ENCODE results near the gene TEDC1. TPM values are rescaled to one million over a fixed set of nuclear protein-coding genes. Genes with fewer than 3 reads are reported as not detected.
A peak's percentile ranks its signal among the peaks of the same experiment; 100 is the strongest.

The TEDC1 gene
- total RNA-seq, 1 experiment from 2014 or later: 17.6 TPM

DNA sequence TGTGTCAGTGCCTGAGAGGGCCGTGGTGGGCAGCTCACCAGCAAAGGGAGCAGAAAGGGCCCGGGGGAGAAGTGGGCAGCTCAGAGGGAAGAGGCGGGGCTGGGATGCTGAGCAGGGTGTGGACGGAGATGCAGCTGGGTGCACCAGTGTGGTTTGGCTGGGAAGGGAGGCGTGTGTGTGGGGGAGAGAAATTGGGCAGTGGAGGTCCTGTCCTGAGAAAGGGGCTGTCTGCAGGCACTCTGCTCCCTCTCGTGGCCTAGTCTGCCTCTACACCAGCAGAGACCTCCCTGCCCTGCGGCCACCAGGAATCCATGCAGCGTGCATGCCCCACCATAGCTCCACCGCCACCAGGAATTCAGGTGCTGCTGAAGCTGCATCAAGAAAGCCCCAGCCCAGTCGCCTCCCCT, 41.7 kb downstream of the TEDC1 start:
- TF ChIP-seq, protein P1, sequence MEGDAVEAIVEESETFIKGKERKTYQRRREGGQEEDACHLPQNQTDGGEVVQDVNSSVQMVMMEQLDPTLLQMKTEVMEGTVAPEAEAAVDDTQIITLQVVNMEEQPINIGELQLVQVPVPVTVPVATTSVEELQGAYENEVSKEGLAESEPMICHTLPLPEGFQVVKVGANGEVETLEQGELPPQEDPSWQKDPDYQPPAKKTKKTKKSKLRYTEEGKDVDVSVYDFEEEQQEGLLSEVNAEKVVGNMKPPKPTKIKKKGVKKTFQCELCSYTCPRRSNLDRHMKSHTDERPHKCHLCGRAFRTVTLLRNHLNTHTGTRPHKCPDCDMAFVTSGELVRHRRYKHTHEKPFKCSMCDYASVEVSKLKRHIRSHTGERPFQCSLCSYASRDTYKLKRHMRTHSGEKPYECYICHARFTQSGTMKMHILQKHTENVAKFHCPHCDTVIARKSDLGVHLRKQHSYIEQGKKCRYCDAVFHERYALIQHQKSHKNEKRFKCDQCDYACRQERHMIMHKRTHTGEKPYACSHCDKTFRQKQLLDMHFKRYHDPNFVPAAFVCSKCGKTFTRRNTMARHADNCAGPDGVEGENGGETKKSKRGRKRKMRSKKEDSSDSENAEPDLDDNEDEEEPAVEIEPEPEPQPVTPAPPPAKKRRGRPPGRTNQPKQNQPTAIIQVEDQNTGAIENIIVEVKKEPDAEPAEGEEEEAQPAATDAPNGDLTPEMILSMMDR (IDR thresholded peaks at IDR 0.05; ENCODE audit: unreplicated experiment): no peak
- H3K27ac Mint-ChIP-seq (ENCODE audit: low read depth, unreplicated experiment): no peak overlapping the region
- H3K9me3 Mint-ChIP-seq (ENCODE audit: unreplicated experiment): no peaks in the 10 kb centered on the region
- ChIA-PET POLR2A (no interaction called here), CTCF (interaction anchor here (0.6 to 0.7 kb wide), 6 partner anchors 52 to 653 kb away, joined by 3 to 4 read pairs (median 3); partner anchors contain the start of gene TEX22)
- no peak overlapping the region for H3K4me3 Mint-ChIP-seq (ENCODE audit: unreplicated experiment)
- intact Hi-C loops (cut with micrococcal nuclease): no loop called here
- no TSS peak for BruUV-seq (replicated peaks)
- peak; percentile 12 for DNase-seq (ENCODE audit: unreplicated experiment)
- H3K36me3 Mint-ChIP-seq (ENCODE audit: insufficient read depth, unreplicated experiment): no peaks in the 10 kb centered on the region
- H3K4me1 Mint-ChIP-seq (ENCODE audit: insufficient read depth, unreplicated experiment): no peaks in the 10 kb centered on the region
- H3K27me3 Mint-ChIP-seq (ENCODE audit: insufficient read depth, unreplicated experiment): peaks cover 39% of the 10 kb centered on the region

DNA sequence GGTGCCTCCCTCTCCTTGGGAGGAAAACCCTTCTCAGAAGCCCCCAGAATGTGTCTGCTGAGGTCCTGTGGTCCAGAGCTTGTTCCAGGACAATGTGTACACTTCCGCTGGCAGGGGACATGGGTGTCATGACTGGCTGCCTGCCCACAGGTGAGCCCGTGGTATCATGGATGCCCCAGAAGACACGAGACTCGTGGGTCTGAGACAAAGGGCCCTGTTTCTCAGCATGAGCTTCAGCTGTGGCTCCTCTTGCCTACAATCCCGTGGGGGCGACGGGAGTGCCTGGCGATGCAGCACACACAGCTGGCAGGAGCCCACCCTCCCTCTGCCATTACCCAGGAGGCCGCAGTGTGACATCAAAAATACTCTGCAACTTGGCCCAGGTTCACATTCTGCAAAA, 42.3 kb downstream of the TEDC1 start:
- no peak for DNase-seq (ENCODE audit: unreplicated experiment)
- TF ChIP-seq, protein P1 (IDR thresholded peaks at IDR 0.05; ENCODE audit: unreplicated experiment): no peak

DNA sequence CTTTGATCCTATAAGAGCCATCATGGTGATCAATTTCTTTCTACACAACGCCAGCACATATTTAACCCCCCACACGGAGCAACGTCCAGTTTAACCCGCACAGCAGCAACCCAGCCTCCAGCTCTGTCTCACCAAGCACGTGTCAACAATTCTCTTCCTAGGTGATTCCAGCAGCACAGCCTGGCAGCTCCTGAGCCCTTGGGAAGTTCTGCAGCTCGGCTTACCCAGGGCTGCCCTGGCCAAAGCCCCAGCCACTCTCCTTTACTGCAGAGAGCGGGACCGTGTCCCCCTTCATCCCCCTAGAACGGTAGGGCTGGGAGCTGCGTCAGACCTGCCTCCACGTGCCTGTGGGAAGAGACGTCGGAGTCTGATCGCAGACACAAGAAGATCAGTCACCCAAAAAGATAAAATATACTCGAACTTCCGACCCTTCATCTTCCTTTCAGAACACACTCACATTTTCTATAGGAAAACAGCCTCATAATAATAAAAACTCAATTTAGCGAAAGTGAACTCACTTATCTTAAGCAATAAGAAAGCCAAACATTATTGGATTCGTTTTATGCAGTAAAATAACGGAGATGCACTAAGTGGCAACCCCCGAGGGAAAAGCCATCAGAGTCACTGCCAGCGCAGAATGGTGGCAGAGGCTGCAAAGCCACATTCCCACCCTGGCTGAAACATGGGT, 42.9 kb downstream of the TEDC1 start:
- Mint-ChIP-seq H3K27ac (ENCODE audit: low read depth, unreplicated experiment) (no peak overlapping the region), H3K4me1 (ENCODE audit: insufficient read depth, unreplicated experiment) (no peaks in the 10 kb centered on the region), H3K27me3 (ENCODE audit: insufficient read depth, unreplicated experiment) (peaks cover 49% of the 10 kb centered on the region), H3K4me3 (ENCODE audit: unreplicated experiment) (no peak overlapping the region), H3K9me3 (ENCODE audit: unreplicated experiment) (no peaks in the 10 kb centered on the region), H3K36me3 (ENCODE audit: insufficient read depth, unreplicated experiment) (no peaks in the 10 kb centered on the region)
- BruUV-seq (replicated peaks): no TSS peak
- intact Hi-C loops (cut with micrococcal nuclease): no loop called here
- ChIA-PET CTCF (interaction anchor here (0.6 kb wide), 1 partner anchor 164 kb away, joined by 3 read pairs; no protein-coding TSS in a partner anchor), POLR2A (no interaction called here)
- TF ChIP-seq, protein P1 (IDR thresholded peaks at IDR 0.05; ENCODE audit: unreplicated experiment): no peak
- no peak for DNase-seq (ENCODE audit: unreplicated experiment)

More for the DNA sequence above, 42.3 kb downstream of the TEDC1 start:
- Mint-ChIP-seq H3K4me1 (ENCODE audit: insufficient read depth, unreplicated experiment) (no peaks in the 10 kb centered on the region), H3K9me3 (ENCODE audit: unreplicated experiment) (no peaks in the 10 kb centered on the region), H3K36me3 (ENCODE audit: insufficient read depth, unreplicated experiment) (no peaks in the 10 kb centered on the region), H3K4me3 (ENCODE audit: unreplicated experiment) (no peak overlapping the region), H3K27ac (ENCODE audit: low read depth, unreplicated experiment) (no peak overlapping the region), H3K27me3 (ENCODE audit: insufficient read depth, unreplicated experiment) (peaks cover 44% of the 10 kb centered on the region)
- POLR2A ChIA-PET: no interaction called here
- CTCF ChIA-PET: interaction anchor here (0.6 kb wide), 3 partner anchors 70 to 163 kb away, joined by 3 read pairs; no protein-coding TSS in a partner anchor
- no TSS peak for BruUV-seq (replicated peaks)
- intact Hi-C loops (cut with micrococcal nuclease): no loop called here

DNA sequence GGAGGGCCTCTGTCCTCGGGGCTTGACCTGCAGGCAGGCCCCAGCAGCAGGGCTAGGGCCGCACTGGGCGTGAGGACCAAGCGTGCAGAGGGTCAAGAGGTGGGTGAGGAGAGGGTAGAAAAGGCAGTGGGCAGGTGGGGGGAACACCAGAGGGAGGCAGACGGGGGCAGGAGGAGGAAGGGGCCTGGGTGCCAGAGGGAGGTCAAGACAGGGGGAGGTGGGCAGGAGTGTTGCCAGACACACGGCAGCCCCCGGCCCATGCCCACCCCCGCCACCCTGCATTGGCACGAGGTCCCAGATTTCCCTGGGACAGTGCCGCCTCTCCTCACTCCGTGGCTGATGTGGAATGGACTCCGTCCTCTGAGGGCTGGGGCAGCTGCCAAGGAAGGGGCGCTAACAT, 43.5 kb downstream of the TEDC1 start:
- CTCF ChIA-PET: no interaction called here
- Mint-ChIP-seq H3K9me3 (ENCODE audit: unreplicated experiment) (no peaks in the 10 kb centered on the region), H3K4me3 (ENCODE audit: unreplicated experiment) (no peak overlapping the region), H3K27ac (ENCODE audit: low read depth, unreplicated experiment) (no peak overlapping the region), H3K27me3 (ENCODE audit: insufficient read depth, unreplicated experiment) (peaks cover 52% of the 10 kb centered on the region), H3K4me1 (ENCODE audit: insufficient read depth, unreplicated experiment) (no peaks in the 10 kb centered on the region), H3K36me3 (ENCODE audit: insufficient read depth, unreplicated experiment) (no peaks in the 10 kb centered on the region)
- TF ChIP-seq, protein P1 (IDR thresholded peaks at IDR 0.05; ENCODE audit: unreplicated experiment): no peak
- intact Hi-C loops (cut with micrococcal nuclease): no loop called here
- DNase-seq (ENCODE audit: unreplicated experiment): no peak
- POLR2A ChIA-PET: no interaction called here
- no TSS peak for BruUV-seq (replicated peaks)
